Effector memory CD8-positive, alpha-beta T cell (primary cell): ENCODE measurements around the gene CA12.

Source experiments
- ATAC-seq: fragments of 150-1000 bp; cut with Tn5 transposase; replicated peaks from 2 replicates; pipeline ENCODE4 v1.10.0; 2021; ENCODE audit warnings: mild to moderate bottlenecking, moderate library complexity
- DNase-seq, 3 experiments: peaks; one replicate each; pipeline ENCODE4 v3.0.0; 2021
- H3K27ac Mint-ChIP-seq, 2 donors: one replicate each; pipeline ENCODE4 v1.8.0; 2022; ENCODE audit warnings: mild to moderate bottlenecking in 2 of 2, mixed read lengths in 2 of 2, moderate library complexity in 2 of 2
- H3K27me3 Mint-ChIP-seq, 2 donors: one replicate each; pipeline ENCODE4 v1.8.0; 2022; ENCODE audit warnings: mixed read lengths in 2 of 2
- H3K36me3 Mint-ChIP-seq: one replicate; pipeline ENCODE4 v1.8.0; 2022; ENCODE audit warnings: mild to moderate bottlenecking, moderate library complexity, mixed read lengths; ENCODE audit not compliant: insufficient read depth
- H3K4me1 Mint-ChIP-seq, 2 donors: one replicate each; pipeline ENCODE4 v1.8.0; 2022; ENCODE audit warnings: low read depth in 2 of 2, mixed read lengths in 2 of 2
- H3K4me3 Mint-ChIP-seq, 2 donors: one replicate each; pipeline ENCODE4 v1.8.0; 2022; ENCODE audit warnings: mild to moderate bottlenecking in 2 of 2, mixed read lengths in 2 of 2, moderate library complexity in 2 of 2
- H3K9me3 Mint-ChIP-seq, 2 donors: one replicate each; pipeline ENCODE4 v1.8.0; 2022; ENCODE audit warnings: mixed read lengths in 2 of 2

Gene CA12

GRCh38 chr15:63340353-63340752, 41.3 kb downstream of the CA12 start:
- H3K36me3 Mint-ChIP-seq = no peaks in the 10 kb centered on the region
- peaks cover 47 to 51% of the 10 kb centered on the region in 2 donors for H3K27me3 Mint-ChIP-seq
- no peak overlapping the region for H3K27ac Mint-ChIP-seq
- no peaks in the 10 kb centered on the region for H3K4me1 Mint-ChIP-seq
- no peaks in the 10 kb centered on the region for H3K9me3 Mint-ChIP-seq
- no peak overlapping the region for H3K4me3 Mint-ChIP-seq
- DNase-seq = no peak
- no peak for ATAC-seq

- DNase-seq (no peak), ATAC-seq (no peak)
- Mint-ChIP-seq H3K4me1 (no peaks in the 10 kb centered on the region), H3K9me3 (no peaks in the 10 kb centered on the region), H3K4me3 (no peak overlapping the region), H3K27ac (no peak overlapping the region), H3K27me3 (peaks cover 44 to 46% of the 10 kb centered on the region in 2 donors), H3K36me3 (no peaks in the 10 kb centered on the region)
Measured at GRCh38 chr15:63339836-63340235, 41.8 kb downstream of the CA12 start.

GRCh38 chr15:63339006-63339766, 42.5 kb downstream of the CA12 start:
- H3K36me3 Mint-ChIP-seq = no peaks in the 10 kb centered on the region
- H3K4me3 Mint-ChIP-seq = no peak overlapping the region
- DNase-seq = no peak
- H3K4me1 Mint-ChIP-seq = no peaks in the 10 kb centered on the region
- peaks cover 39 to 41% of the 10 kb centered on the region in 2 donors for H3K27me3 Mint-ChIP-seq
- H3K9me3 Mint-ChIP-seq = no peaks in the 10 kb centered on the region
- no peak for ATAC-seq
- no peak overlapping the region for H3K27ac Mint-ChIP-seq

GRCh38 chr15:63338170-63338569, 43.5 kb downstream of the CA12 start:
- Mint-ChIP-seq H3K4me3 (no peak overlapping the region), H3K27me3 (peaks cover 31 to 34% of the 10 kb centered on the region in 2 donors), H3K36me3 (no peaks in the 10 kb centered on the region), H3K27ac (no peak overlapping the region), H3K9me3 (no peaks in the 10 kb centered on the region), H3K4me1 (no peaks in the 10 kb centered on the region)
- DNase-seq (no peak), ATAC-seq (no peak)

- Mint-ChIP-seq H3K27ac (no peak overlapping the region), H3K4me3 (no peak overlapping the region), H3K4me1 (no peaks in the 10 kb centered on the region), H3K36me3 (no peaks in the 10 kb centered on the region), H3K9me3 (no peaks in the 10 kb centered on the region), H3K27me3 (peaks cover 27 to 31% of the 10 kb centered on the region in 2 donors)
- no peak for DNase-seq
- no peak for ATAC-seq
Measured at GRCh38 chr15:63337046-63337445, 44.6 kb downstream of the CA12 start.

DNA sequence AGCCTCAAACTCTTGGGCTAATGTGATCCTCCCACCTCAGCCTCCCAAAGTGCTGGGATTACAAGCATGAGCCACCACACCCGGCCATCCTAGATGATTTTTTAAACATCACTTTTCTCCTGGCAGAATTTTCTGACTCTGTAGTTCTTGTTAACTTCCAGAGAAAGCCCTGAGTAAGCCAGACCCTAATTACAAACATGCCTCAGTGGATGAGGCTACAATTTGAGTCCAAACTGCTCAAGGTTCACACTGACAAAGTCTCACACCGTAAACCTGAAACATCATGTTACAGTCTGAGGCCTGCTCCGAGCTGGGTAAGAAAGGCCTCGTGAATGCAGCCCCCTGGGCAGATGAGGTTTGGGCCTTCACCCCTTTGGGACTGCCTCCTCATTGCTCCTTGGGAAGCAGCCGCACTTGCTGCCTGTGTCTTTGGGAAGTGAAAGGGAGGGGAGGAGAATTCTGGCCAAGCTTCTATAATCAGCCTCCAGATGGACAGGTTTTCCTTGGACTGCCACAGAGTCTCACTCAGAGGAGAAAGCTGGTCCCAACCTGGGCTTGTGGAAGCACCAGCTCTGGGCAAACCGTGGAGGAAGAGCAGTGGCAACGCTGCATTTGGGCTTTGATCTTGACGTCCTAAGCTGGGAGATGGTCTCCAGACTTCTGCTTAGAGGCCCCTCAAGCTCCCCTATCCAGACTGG, 46.0 kb downstream of the CA12 start:
- DNase-seq (no peak), ATAC-seq (no peak)
- H3K27ac Mint-ChIP-seq = no peak overlapping the region
- H3K4me1 Mint-ChIP-seq = no peaks in the 10 kb centered on the region
- no peaks in the 10 kb centered on the region for H3K9me3 Mint-ChIP-seq
- H3K36me3 Mint-ChIP-seq = no peaks in the 10 kb centered on the region
- H3K27me3 Mint-ChIP-seq = peaks cover 14 to 17% of the 10 kb centered on the region in 2 donors
- no peak overlapping the region for H3K4me3 Mint-ChIP-seq

DNA sequence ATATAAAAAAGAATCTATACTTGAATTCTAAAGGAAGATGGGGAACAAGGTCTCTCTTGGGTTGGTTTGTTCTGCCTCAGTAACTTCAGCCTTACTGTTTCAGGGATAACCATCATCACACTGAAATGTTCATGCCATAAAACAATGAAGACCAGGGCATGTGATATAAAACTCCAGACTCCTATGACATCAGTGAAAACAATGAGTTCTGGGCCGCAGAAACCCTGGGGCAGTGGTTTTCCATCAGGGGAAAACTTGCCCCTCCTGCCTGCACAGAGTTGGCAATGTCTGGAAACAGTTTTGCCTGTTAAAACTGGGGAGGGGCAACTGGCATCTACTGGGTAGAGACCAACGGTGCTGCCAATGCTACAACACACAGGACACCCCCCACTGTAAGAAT, 46.8 kb downstream of the CA12 start:
- Mint-ChIP-seq H3K27me3 (peaks cover 5 to 8% of the 10 kb centered on the region in 2 donors), H3K4me3 (no peak overlapping the region), H3K4me1 (no peaks in the 10 kb centered on the region), H3K27ac (no peak overlapping the region), H3K36me3 (no peaks in the 10 kb centered on the region), H3K9me3 (no peaks in the 10 kb centered on the region)
- DNase-seq = no peak
- ATAC-seq = no peak

DNA sequence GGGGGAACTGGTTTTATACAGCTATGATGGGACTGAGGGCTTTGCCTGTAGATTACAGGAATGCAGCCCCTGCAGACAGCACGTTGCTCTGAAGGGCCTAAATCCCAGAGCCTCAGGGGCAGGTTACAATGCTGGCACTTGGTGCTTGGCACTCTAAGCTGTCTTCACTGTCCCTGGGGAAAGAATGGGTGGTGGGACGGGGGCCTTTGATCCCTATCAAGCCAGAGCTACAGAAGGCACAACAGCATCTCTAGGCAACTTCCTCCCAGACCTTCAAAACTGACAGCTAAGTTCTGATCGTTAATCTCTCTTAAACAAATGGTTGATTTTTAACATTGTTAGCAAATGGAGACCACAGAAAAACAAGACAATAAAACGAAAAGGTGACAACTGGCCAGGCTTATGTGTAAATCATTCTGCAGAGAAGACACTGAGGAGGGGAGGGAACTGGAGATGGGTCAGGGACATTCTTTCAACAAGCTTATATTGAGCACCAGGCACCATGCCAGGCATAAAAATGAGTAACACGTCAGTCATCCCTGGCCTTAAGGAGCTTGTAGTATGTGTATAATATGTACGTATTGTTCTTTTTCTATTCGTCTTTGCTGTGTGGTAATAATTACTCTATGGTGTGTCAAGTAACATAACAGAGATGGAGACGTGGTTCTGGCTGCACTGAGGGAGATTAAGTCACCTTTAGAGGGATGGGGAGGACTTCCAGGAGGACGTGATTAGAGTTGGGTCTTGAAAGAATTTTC, 49.1 kb downstream of the CA12 start:
- no peak overlapping the region for H3K27ac Mint-ChIP-seq

DNA sequence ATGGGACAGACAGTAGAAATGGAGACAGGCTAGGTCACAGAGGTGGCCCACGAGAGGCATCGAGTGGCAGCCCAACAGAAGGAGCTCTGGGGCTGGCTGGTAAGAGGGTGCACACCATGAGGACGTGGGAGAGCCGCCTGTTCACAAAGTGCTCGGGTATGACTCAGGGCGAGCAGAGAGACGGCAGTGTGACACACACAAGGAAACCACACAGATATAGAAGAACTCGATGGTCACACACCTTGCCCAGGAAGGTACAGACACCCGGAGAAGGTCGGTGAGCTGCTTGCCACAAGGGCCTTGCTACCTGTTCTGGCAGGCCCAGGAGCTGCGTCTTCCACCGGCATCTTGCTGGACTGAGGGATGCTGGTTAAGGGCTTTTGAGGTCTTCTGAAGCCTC, 50.2 kb downstream of the CA12 start:
- H3K36me3 Mint-ChIP-seq = no peaks in the 10 kb centered on the region
- no peak overlapping the region for H3K27ac Mint-ChIP-seq
- H3K4me3 Mint-ChIP-seq = no peak overlapping the region
- peaks cover 11 to 27% of the 10 kb centered on the region in 2 donors for H3K27me3 Mint-ChIP-seq
- H3K4me1 Mint-ChIP-seq = no peaks in the 10 kb centered on the region
- no peaks in the 10 kb centered on the region for H3K9me3 Mint-ChIP-seq
- DNase-seq (no peak), ATAC-seq (no peak)

More for the DNA sequence above, 49.1 kb downstream of the CA12 start:
- DNase-seq (no peak), ATAC-seq (no peak)
- no peaks in the 10 kb centered on the region for H3K36me3 Mint-ChIP-seq
- peaks cover 5 to 16% of the 10 kb centered on the region in 2 donors for H3K27me3 Mint-ChIP-seq
- H3K9me3 Mint-ChIP-seq = no peaks in the 10 kb centered on the region
- no peak overlapping the region for H3K4me3 Mint-ChIP-seq
- H3K4me1 Mint-ChIP-seq = no peaks in the 10 kb centered on the region

DNA sequence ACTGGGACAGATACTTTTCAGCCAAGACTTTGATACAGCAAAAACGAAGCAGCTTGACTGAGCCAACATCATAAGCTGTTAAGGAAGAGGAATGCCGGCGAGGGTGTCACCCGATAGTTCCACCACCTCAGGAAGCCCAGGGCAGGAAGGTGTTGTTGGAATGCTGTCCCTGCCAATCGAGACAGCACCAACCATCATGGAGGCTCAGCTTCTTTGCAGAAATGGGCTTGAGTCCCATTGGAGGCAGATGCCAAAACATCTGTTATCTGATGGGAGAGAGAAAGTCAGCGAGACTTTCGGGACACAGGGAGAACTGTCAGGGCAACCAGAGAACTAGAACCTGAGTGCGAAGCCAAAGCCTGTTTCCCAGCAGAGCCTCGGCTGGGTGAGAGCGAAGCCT, 50.7 kb downstream of the CA12 start:
- H3K9me3 Mint-ChIP-seq = no peaks in the 10 kb centered on the region
- ATAC-seq (no peak), DNase-seq (no peak)
- no peaks in the 10 kb centered on the region for H3K36me3 Mint-ChIP-seq
- no peaks in the 10 kb centered on the region for H3K4me1 Mint-ChIP-seq
- H3K27ac Mint-ChIP-seq = no peak overlapping the region
- peaks cover 11 to 28% of the 10 kb centered on the region in 2 donors for H3K27me3 Mint-ChIP-seq
- H3K4me3 Mint-ChIP-seq = no peak overlapping the region

DNA sequence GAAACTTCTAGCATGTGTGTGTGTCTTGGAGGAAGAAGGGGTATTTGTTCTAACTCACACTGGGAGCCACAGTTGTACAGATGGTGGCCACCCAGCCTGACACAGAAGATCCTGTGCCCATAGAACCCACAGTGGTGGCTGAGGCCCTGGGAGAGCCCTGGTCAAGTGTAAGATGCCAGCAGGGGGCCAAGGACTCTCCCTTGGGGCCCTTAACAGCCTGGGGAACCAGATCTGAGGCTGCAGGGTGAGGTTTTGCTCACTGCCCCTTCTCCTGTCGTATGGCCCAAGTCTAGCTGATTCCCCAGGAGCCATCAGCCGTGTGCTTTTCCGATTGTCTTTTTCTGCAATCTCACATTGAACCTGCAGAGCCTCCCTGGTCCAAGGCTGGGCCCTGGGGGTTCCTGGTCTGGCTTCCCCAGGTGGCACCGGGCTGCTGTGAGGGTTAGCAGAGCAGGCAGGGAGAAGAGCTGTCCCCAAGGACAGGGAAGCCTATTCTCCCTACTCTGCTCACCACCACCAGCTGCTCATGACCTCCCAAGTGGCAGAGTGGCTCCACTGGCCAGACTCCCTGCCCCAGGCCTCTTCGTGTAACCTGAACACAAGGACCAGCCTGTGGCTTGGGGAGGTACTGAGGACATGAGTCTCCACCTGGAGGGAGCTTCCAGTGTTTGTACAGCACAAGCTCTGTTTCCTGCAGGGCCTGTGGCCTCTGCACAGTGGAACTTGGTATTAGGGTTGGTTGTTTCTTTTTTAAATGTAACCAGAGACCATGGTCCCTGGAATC, 51.9 kb downstream of the CA12 start:
- Mint-ChIP-seq H3K27me3 (peaks cover 11 to 28% of the 10 kb centered on the region in 2 donors), H3K4me1 (no peaks in the 10 kb centered on the region), H3K36me3 (no peaks in the 10 kb centered on the region), H3K4me3 (no peak overlapping the region), H3K27ac (no peak overlapping the region), H3K9me3 (no peaks in the 10 kb centered on the region)
- DNase-seq (no peak), ATAC-seq (no peak)

DNA sequence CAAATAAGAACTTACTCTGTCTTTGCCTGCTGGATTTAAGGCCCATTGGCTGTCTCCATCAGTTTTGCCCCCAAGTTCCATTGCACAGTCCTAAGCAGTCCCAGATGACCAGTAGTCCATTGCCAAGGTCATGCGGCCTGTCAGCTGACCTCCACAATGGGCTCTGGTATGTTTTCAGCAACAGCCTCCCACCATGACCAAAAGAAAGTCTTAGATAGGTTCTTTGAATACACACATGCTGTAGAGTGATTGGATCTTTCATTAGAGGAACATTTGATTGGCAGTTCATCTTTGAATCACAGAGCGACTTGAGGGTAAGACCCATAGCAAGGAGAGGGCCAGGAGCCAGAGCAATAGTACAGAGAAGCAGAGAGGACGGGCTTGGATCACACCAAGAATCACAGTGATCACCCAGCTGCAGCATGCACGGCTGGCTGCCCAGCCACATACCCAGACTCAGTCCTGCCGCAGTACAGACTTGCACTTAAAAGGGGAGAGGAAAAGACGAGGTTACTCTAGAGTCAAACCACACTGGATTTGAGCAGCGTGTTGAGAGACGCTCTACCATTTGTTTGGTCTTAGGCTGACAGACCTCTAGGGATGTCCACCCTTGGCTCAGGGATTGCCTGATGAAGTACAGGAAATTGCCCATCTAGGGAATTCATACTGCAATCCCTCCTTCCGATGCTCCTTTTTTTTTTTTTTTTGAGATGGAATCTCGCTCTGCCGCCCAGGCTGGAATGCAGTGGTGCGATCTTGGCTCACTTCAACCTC, 53.8 kb downstream of the CA12 start:
- no peaks in the 10 kb centered on the region for H3K4me1 Mint-ChIP-seq
- no peak overlapping the region for H3K4me3 Mint-ChIP-seq
- H3K9me3 Mint-ChIP-seq = no peaks in the 10 kb centered on the region
- no peaks in the 10 kb centered on the region for H3K36me3 Mint-ChIP-seq
- DNase-seq (no peak), ATAC-seq (no peak)
- no peak overlapping the region for H3K27ac Mint-ChIP-seq
- peaks cover 16 to 28% of the 10 kb centered on the region in 2 donors for H3K27me3 Mint-ChIP-seq
